Liver (tissue), 9 donors: ENCODE data around the gene KDM5A. TPM values are rescaled to one million over a fixed set of nuclear protein-coding genes. Genes with fewer than 3 reads are reported as not detected.

Experiments used
- DNase-seq: peaks from one replicate; pipeline ENCODE4 v3.0.0-alpha.2; 2017; ENCODE audit warnings: low spot score
- H3K27ac ChIP-seq, 2 donors: one replicate each; pipeline ENCODE4 v1.7.0; 2013; ENCODE audit warnings: inconsistent platforms in 2 of 2, low read length in 2 of 2, control low read depth in 1 of 2, low read depth in 1 of 2, mild to moderate bottlenecking in 1 of 2
- H3K27me3 ChIP-seq, 4 donors: one replicate each; pipeline versions ENCODE4 v1.6.1 to v1.7.0; 2013; ENCODE audit warnings: low read length in 3 of 4, inconsistent platforms in 1 of 4, mild to moderate bottlenecking in 1 of 4, moderate library complexity in 1 of 4; ENCODE audit not compliant: control insufficient read depth in 4 of 4, insufficient read depth in 4 of 4
- H3K36me3 ChIP-seq, 4 donors: one replicate each; pipeline versions ENCODE4 v1.6.1 to v1.7.0; 2013; ENCODE audit warnings: low read length in 3 of 4, mild to moderate bottlenecking in 3 of 4, low read depth in 1 of 4, moderate library complexity in 1 of 4; ENCODE audit not compliant: control insufficient read depth in 4 of 4, insufficient read depth in 3 of 4
- H3K4me1 ChIP-seq, 4 donors: one replicate each; pipeline versions ENCODE4 v1.6.1 to v1.7.0; 2013; ENCODE audit warnings: low read length in 3 of 4, mild to moderate bottlenecking in 3 of 4, moderate library complexity in 1 of 4; ENCODE audit not compliant: control insufficient read depth in 4 of 4, insufficient read depth in 4 of 4
- H3K4me3 ChIP-seq, 3 donors: one replicate each; pipeline versions ENCODE4 v1.6.1 to v1.7.0; 2013; ENCODE audit warnings: low read length in 3 of 3, control low read depth in 1 of 3, low read depth in 1 of 3, mild to moderate bottlenecking in 1 of 3
- H3K9ac ChIP-seq, 2 donors: one replicate each; pipeline ENCODE4 v1.7.0; 2013; ENCODE audit warnings: low read length in 2 of 2, mild to moderate bottlenecking in 2 of 2, moderate library complexity in 2 of 2, control low read depth in 1 of 2, low read depth in 1 of 2
- H3K9me3 ChIP-seq, 4 donors: one replicate each; pipeline versions ENCODE4 v1.6.1 to v1.7.0; 2013; ENCODE audit warnings: low read length in 3 of 4; ENCODE audit not compliant: control insufficient read depth in 4 of 4
- EGR1 ChIP-seq, 2 donors: IDR thresholded peaks; 2 replicates each; pipeline ENCODE4 v1.6.1; 2016 to 2018; ENCODE audit warnings: antibody characterized with exemption in 2 of 2, low read depth in 2 of 2
- FOXA1 ChIP-seq: IDR thresholded peaks from 2 replicates; pipeline ENCODE4 v1.6.1; 2016; ENCODE audit warnings: antibody characterized with exemption
- FOXA2 ChIP-seq: IDR thresholded peaks from 2 replicates; pipeline ENCODE4 v1.6.1; 2016; ENCODE audit warnings: antibody characterized with exemption
- GABPA ChIP-seq, 2 donors: IDR thresholded peaks in 1 of 2; conservative IDR thresholded peaks in 1 of 2; 2 replicates each; pipeline ENCODE4 v1.6.1; 2016; ENCODE audit warnings: antibody characterized with exemption in 2 of 2, mild to moderate bottlenecking in 1 of 2, moderate library complexity in 1 of 2
- HNF4A ChIP-seq, 2 donors: conservative IDR thresholded peaks; 2 replicates each; pipeline ENCODE4 v1.6.1; 2016; ENCODE audit warnings: antibody characterized with exemption in 2 of 2, mild to moderate bottlenecking in 2 of 2
- HNF4G ChIP-seq: IDR thresholded peaks from 2 replicates; pipeline ENCODE4 v1.6.1; 2016; ENCODE audit warnings: antibody characterized with exemption
- JUND ChIP-seq, 2 donors: IDR thresholded peaks; 2 replicates each; pipeline ENCODE4 v1.6.1; 2016; ENCODE audit warnings: antibody characterized with exemption in 2 of 2
- NR2F2 ChIP-seq: IDR thresholded peaks from 2 replicates; pipeline ENCODE4 v1.6.1; 2016; ENCODE audit warnings: antibody characterized with exemption
- RAD21 ChIP-seq, 2 donors: IDR thresholded peaks; 2 replicates each; pipeline ENCODE4 v1.6.1; 2016; ENCODE audit warnings: antibody characterized with exemption in 2 of 2, mild to moderate bottlenecking in 2 of 2
- SP1 ChIP-seq: IDR thresholded peaks from 2 replicates; pipeline ENCODE4 v1.6.1; 2018; ENCODE audit warnings: antibody characterized with exemption, mild to moderate bottlenecking
- TAF1 ChIP-seq: conservative IDR thresholded peaks from 2 replicates; pipeline ENCODE4 v1.6.1; 2016; ENCODE audit warnings: antibody characterized with exemption, mild to moderate bottlenecking
- YY1 ChIP-seq: IDR thresholded peaks from 2 replicates; pipeline ENCODE4 v1.6.1; 2016; ENCODE audit warnings: antibody characterized with exemption, mild to moderate bottlenecking
- WGBS: extraction: QIAGEN DNeasy Blood & Tissue Kit; methylation state at CpG from one replicate; pipeline ENCODE4 v1.1.7; 2013; 5-methylcytosine and 5-hydroxymethylcytosine counted together
- polyA plus RNA-seq, 2 donors: library from polyadenylated mRNA; stranded (reverse) in 1 of 2; unstranded in 1 of 2; fragments of 200-250 nt in 1 of 2; fragments of >200 nt in 1 of 2; fragmentation: Nextera tagmentation in 1 of 2; extraction: Ambion mirVana in 1 of 2; gene quantifications; one replicate each; pipeline versions ENCODE4 v1.2.1 to v1.2.3, GENCODE V29; 2013 to 2015
- total RNA-seq, 2 donors: library from RNA; depleted of rRNA; stranded (reverse); fragments of >200 nt; gene quantifications; one replicate each; pipeline ENCODE4 v1.2.3, GENCODE V29; 2014
- TF ChIP-seq, protein P1 (sequence below): fragments of 150-350 bp; IDR thresholded peaks from 2 replicates; pipeline ENCODE4 v1.5.1; 2017; ENCODE audit warnings: improper control_type of control experiment, low read depth, low read length; ENCODE audit not compliant: missing input control
- TF ChIP-seq, protein P2 (sequence below): IDR thresholded peaks from 2 replicates; pipeline ENCODE4 v1.6.1; 2016; ENCODE audit warnings: antibody characterized with exemption
- TF ChIP-seq, protein P3 (sequence below): IDR thresholded peaks from 2 replicates; pipeline ENCODE4 v1.6.1; 2016; ENCODE audit warnings: antibody characterized with exemption, mild to moderate bottlenecking
- TF ChIP-seq, protein P4 (sequence below): IDR thresholded peaks from 2 replicates; pipeline ENCODE4 v1.6.1; 2016; ENCODE audit warnings: antibody characterized with exemption
- TF ChIP-seq, protein P5 (sequence below): IDR thresholded peaks from 2 replicates; pipeline ENCODE4 v1.6.1; 2016; ENCODE audit warnings: antibody characterized with exemption
- donor health status: healthy.
- donor health status: healthy.
- donor health status: healthy.
- donor health status: healthy.
- donor health status: healthy.

KDM5A gene
- total and polyA plus RNA-seq, 4 donors: 7.2 to 33.7 (median 23.6) TPM

DNA sequence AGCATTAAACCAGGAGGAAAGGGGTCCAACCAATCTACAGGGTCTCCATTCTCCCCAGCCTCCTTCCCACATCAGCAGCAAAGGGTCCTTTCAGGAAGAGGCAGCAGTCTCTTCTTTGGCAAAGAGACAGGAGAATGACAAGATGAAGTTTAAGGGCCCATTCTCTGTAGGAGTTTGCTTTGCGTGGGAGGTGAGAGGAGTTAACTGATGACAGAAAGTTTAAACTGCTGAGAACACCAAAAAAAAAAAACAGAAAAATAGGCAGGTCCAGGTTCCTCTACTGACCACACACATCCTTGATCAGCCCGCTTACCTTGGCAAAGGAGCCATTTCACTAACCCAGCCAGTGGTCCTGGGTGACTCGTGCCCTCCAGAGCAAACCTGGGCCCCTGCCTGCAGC, 132.2 kb downstream of the KDM5A start:
- Histone ChIP-seq H3K27me3 (peaks cover 0 to 2% (median 0%) of the 10 kb centered on the region in 4 donors), H3K4me1 (peaks cover 3 to 16% (median 5%) of the 10 kb centered on the region in 4 donors), H3K36me3 (no peaks in the 10 kb centered on the region), H3K27ac (no peak overlapping the region), H3K4me3 (no peak overlapping the region), H3K9ac (no peak overlapping the region), H3K9me3 (no peaks in the 10 kb centered on the region)
- 94% methylated on average over 3 of the region's 3 CpGs for WGBS
- no peak for TF ChIP-seq SP1
- TF ChIP-seq TAF1: no peak
- TF ChIP-seq RAD21 (IDR thresholded peaks at IDR 0.05): no peak
- TF ChIP-seq, protein P1, sequence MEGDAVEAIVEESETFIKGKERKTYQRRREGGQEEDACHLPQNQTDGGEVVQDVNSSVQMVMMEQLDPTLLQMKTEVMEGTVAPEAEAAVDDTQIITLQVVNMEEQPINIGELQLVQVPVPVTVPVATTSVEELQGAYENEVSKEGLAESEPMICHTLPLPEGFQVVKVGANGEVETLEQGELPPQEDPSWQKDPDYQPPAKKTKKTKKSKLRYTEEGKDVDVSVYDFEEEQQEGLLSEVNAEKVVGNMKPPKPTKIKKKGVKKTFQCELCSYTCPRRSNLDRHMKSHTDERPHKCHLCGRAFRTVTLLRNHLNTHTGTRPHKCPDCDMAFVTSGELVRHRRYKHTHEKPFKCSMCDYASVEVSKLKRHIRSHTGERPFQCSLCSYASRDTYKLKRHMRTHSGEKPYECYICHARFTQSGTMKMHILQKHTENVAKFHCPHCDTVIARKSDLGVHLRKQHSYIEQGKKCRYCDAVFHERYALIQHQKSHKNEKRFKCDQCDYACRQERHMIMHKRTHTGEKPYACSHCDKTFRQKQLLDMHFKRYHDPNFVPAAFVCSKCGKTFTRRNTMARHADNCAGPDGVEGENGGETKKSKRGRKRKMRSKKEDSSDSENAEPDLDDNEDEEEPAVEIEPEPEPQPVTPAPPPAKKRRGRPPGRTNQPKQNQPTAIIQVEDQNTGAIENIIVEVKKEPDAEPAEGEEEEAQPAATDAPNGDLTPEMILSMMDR: no peak
- TF ChIP-seq, protein P2, sequence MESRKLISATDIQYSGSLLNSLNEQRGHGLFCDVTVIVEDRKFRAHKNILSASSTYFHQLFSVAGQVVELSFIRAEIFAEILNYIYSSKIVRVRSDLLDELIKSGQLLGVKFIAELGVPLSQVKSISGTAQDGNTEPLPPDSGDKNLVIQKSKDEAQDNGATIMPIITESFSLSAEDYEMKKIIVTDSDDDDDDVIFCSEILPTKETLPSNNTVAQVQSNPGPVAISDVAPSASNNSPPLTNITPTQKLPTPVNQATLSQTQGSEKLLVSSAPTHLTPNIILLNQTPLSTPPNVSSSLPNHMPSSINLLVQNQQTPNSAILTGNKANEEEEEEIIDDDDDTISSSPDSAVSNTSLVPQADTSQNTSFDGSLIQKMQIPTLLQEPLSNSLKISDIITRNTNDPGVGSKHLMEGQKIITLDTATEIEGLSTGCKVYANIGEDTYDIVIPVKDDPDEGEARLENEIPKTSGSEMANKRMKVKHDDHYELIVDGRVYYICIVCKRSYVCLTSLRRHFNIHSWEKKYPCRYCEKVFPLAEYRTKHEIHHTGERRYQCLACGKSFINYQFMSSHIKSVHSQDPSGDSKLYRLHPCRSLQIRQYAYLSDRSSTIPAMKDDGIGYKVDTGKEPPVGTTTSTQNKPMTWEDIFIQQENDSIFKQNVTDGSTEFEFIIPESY: no peak
- no peak for TF ChIP-seq HNF4G
- no peak for TF ChIP-seq JUND (IDR thresholded peaks at IDR 0.05)
- TF ChIP-seq YY1: no peak
- TF ChIP-seq FOXA1: no peak
- no peak for TF ChIP-seq GABPA (IDR thresholded peaks at IDR 0.05 in 1 of 2, conservative IDR thresholded peaks at IDR 0.05 in 1 of 2)
- TF ChIP-seq, protein P3, sequence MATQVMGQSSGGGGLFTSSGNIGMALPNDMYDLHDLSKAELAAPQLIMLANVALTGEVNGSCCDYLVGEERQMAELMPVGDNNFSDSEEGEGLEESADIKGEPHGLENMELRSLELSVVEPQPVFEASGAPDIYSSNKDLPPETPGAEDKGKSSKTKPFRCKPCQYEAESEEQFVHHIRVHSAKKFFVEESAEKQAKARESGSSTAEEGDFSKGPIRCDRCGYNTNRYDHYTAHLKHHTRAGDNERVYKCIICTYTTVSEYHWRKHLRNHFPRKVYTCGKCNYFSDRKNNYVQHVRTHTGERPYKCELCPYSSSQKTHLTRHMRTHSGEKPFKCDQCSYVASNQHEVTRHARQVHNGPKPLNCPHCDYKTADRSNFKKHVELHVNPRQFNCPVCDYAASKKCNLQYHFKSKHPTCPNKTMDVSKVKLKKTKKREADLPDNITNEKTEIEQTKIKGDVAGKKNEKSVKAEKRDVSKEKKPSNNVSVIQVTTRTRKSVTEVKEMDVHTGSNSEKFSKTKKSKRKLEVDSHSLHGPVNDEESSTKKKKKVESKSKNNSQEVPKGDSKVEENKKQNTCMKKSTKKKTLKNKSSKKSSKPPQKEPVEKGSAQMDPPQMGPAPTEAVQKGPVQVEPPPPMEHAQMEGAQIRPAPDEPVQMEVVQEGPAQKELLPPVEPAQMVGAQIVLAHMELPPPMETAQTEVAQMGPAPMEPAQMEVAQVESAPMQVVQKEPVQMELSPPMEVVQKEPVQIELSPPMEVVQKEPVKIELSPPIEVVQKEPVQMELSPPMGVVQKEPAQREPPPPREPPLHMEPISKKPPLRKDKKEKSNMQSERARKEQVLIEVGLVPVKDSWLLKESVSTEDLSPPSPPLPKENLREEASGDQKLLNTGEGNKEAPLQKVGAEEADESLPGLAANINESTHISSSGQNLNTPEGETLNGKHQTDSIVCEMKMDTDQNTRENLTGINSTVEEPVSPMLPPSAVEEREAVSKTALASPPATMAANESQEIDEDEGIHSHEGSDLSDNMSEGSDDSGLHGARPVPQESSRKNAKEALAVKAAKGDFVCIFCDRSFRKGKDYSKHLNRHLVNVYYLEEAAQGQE: no peak
- TF ChIP-seq FOXA2: no peak
- TF ChIP-seq EGR1 (IDR thresholded peaks at IDR 0.05; ENCODE audit: low read depth in 2 of 2): no peak
- TF ChIP-seq NR2F2: no peak
- no peak for TF ChIP-seq HNF4A (conservative IDR thresholded peaks at IDR 0.05)
- TF ChIP-seq, protein P4, sequence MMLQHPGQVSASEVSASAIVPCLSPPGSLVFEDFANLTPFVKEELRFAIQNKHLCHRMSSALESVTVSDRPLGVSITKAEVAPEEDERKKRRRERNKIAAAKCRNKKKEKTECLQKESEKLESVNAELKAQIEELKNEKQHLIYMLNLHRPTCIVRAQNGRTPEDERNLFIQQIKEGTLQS: no peak
- TF ChIP-seq, protein P5, sequence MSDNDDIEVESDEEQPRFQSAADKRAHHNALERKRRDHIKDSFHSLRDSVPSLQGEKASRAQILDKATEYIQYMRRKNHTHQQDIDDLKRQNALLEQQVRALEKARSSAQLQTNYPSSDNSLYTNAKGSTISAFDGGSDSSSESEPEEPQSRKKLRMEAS: no peak
- no peak for DNase-seq
